HCT116 (cell line): ENCODE data around the gene PYGO1.

Experiments used
- CEBPB ChIP-seq: IDR thresholded peaks from 2 replicates; pipeline ENCODE4 v1.6.1; 2012; ENCODE audit warnings: low read depth
- EGR1 ChIP-seq: IDR thresholded peaks from 2 replicates; pipeline ENCODE4 v1.6.1; 2012; ENCODE audit warnings: low read depth
- EZH2 ChIP-seq: fragments of 200-600 bp; sonication (generic); IDR thresholded peaks from 2 replicates; pipeline ENCODE4 v1.6.1; 2017; ENCODE audit warnings: antibody characterized with exemption, mixed run types
- EZH2phosphoT487 ChIP-seq: fragments of 200-600 bp; IDR thresholded peaks from 2 replicates; pipeline ENCODE4 v1.6.1; 2018; ENCODE audit warnings: antibody characterized with exemption, borderline replicate concordance
- POLR2A ChIP-seq: IDR thresholded peaks from 2 replicates; pipeline ENCODE4 v1.7.0; 2011; ENCODE audit warnings: borderline replicate concordance; ENCODE audit not compliant: insufficient read depth, insufficient read length; ENCODE audit errors: extremely low read depth
- POLR2AphosphoS5 ChIP-seq: IDR thresholded peaks from 2 replicates; pipeline ENCODE4 v1.6.1; 2011; ENCODE audit warnings: mild to moderate bottlenecking, low read depth, low read length, moderate library complexity
- RAD21 ChIP-seq: IDR thresholded peaks from 2 replicates; pipeline ENCODE4 v1.6.1; 2012; ENCODE audit warnings: low read depth, mild to moderate bottlenecking
- SIN3A ChIP-seq: IDR thresholded peaks from 2 replicates; pipeline ENCODE4 v1.6.1; 2012; ENCODE audit warnings: low read depth
- YY1 ChIP-seq: IDR thresholded peaks from 2 replicates; pipeline ENCODE4 v1.6.1; 2011; ENCODE audit warnings: low read length, low read depth, moderate library complexity, mild to moderate bottlenecking; ENCODE audit not compliant: insufficient replicate concordance; ENCODE audit errors: extremely low read depth
- ZBTB33 ChIP-seq: IDR thresholded peaks from 2 replicates; pipeline ENCODE4 v1.6.1; 2011; ENCODE audit warnings: mild to moderate bottlenecking, low read length, moderate library complexity; ENCODE audit not compliant: insufficient replicate concordance; ENCODE audit errors: extremely low read depth
- ZFX ChIP-seq: fragments of 450-650 bp; IDR thresholded peaks from 2 replicates; pipeline ENCODE4 v1.6.1; 2017
- ZNF274 ChIP-seq: fragments of 200-500 bp; sonication (Bioruptor generic); IDR thresholded peaks from 2 replicates; pipeline ENCODE4 v1.6.1; 2014; ENCODE audit warnings: mild to moderate bottlenecking, low read depth, low read length, inconsistent platforms
- TF ChIP-seq, protein P1 (sequence below), 3 experiments: fragments of 200-600 bp in 1 of 3; sonication (generic) in 1 of 3; IDR thresholded peaks in 2 of 3; conservative IDR thresholded peaks in 1 of 3; 2 replicates each; pipeline ENCODE4 v1.5.1; 2012 to 2017; ENCODE audit warnings: low read depth in 2 of 3, low read length in 2 of 3, antibody characterized with exemption in 1 of 3, borderline replicate concordance in 1 of 3, control low read depth in 1 of 3, mild to moderate bottlenecking in 1 of 3, mixed read lengths in 1 of 3, mixed run types in 1 of 3, moderate library complexity in 1 of 3; ENCODE audit not compliant: insufficient read depth in 1 of 3
- TF ChIP-seq, protein P2 (sequence below): IDR thresholded peaks from 2 replicates; pipeline ENCODE4 v1.6.1; 2012

- no peak for TF ChIP-seq ZNF274
- no peak for TF ChIP-seq POLR2A
- TF ChIP-seq, protein P1, sequence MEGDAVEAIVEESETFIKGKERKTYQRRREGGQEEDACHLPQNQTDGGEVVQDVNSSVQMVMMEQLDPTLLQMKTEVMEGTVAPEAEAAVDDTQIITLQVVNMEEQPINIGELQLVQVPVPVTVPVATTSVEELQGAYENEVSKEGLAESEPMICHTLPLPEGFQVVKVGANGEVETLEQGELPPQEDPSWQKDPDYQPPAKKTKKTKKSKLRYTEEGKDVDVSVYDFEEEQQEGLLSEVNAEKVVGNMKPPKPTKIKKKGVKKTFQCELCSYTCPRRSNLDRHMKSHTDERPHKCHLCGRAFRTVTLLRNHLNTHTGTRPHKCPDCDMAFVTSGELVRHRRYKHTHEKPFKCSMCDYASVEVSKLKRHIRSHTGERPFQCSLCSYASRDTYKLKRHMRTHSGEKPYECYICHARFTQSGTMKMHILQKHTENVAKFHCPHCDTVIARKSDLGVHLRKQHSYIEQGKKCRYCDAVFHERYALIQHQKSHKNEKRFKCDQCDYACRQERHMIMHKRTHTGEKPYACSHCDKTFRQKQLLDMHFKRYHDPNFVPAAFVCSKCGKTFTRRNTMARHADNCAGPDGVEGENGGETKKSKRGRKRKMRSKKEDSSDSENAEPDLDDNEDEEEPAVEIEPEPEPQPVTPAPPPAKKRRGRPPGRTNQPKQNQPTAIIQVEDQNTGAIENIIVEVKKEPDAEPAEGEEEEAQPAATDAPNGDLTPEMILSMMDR (IDR thresholded peaks at IDR 0.05 in 2 of 3, conservative IDR thresholded peaks at IDR 0.05 in 1 of 3; ENCODE audit: borderline replicate concordance in 1 of 3, insufficient read depth in 1 of 3, low read depth in 2 of 3, low read length in 2 of 3): no peak
- TF ChIP-seq YY1: no peak
- TF ChIP-seq EZH2: no peak
- TF ChIP-seq, protein P2, sequence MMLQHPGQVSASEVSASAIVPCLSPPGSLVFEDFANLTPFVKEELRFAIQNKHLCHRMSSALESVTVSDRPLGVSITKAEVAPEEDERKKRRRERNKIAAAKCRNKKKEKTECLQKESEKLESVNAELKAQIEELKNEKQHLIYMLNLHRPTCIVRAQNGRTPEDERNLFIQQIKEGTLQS: no peak
- TF ChIP-seq RAD21: no peak
- no peak for TF ChIP-seq EGR1
- TF ChIP-seq EZH2phosphoT487: no peak
- TF ChIP-seq ZBTB33: no peak
- no peak for TF ChIP-seq POLR2AphosphoS5
- no peak for TF ChIP-seq ZFX
- no peak for TF ChIP-seq SIN3A
- no peak for TF ChIP-seq CEBPB
These were observed 25.6 kb upstream of the PYGO1 start for GRCh38 chr15:55613727-55614126.
